Osteocyte (in vitro differentiated cells): ENCODE measurements around the gene NUP188. TPM values are rescaled to one million over a fixed set of nuclear protein-coding genes. Genes with fewer than 3 reads are reported as not detected.
A peak's percentile ranks its signal among the peaks of the same experiment; 100 is the strongest.

Experiments used
- DNase-seq: peaks from one replicate; pipeline ENCODE4 v3.0.0; 2021; ENCODE audit warnings: mixed read lengths; ENCODE audit not compliant: unreplicated experiment; ENCODE audit errors: extremely low spot score
- H3K27ac Mint-ChIP-seq: one replicate; pipeline ENCODE4 v1.8.0; 2021; ENCODE audit warnings: mild to moderate bottlenecking, mixed read lengths; ENCODE audit not compliant: unreplicated experiment
- H3K27me3 Mint-ChIP-seq: one replicate; pipeline ENCODE4 v1.8.0; 2021; ENCODE audit warnings: mixed read lengths; ENCODE audit not compliant: unreplicated experiment
- H3K36me3 Mint-ChIP-seq: one replicate; pipeline ENCODE4 v1.8.0; 2021; ENCODE audit warnings: mixed read lengths; ENCODE audit not compliant: unreplicated experiment
- H3K4me1 Mint-ChIP-seq: one replicate; pipeline ENCODE4 v1.8.0; 2021; ENCODE audit warnings: mixed read lengths; ENCODE audit not compliant: unreplicated experiment
- H3K4me3 Mint-ChIP-seq: one replicate; pipeline ENCODE4 v1.8.0; 2021; ENCODE audit warnings: mild to moderate bottlenecking, moderate library complexity, mixed read lengths; ENCODE audit not compliant: unreplicated experiment
- H3K9me3 Mint-ChIP-seq: one replicate; pipeline ENCODE4 v1.8.0; 2021; ENCODE audit warnings: mixed read lengths; ENCODE audit not compliant: unreplicated experiment
- total RNA-seq: library from RNA; stranded (reverse); gene quantifications from 2 replicates; pipeline ENCODE4 v1.2.1, GENCODE V29; 2021
- TF ChIP-seq, protein P1 (sequence below): fragments of 200-600 bp; sonication (generic); IDR thresholded peaks from 2 replicates; pipeline ENCODE4 v1.5.0; 2021; ENCODE audit warnings: antibody characterized with exemption, mild to moderate bottlenecking, moderate library complexity

NUP188 gene
- total RNA-seq, 1 donor from 2014 or later, result 44.5 TPM

DNA sequence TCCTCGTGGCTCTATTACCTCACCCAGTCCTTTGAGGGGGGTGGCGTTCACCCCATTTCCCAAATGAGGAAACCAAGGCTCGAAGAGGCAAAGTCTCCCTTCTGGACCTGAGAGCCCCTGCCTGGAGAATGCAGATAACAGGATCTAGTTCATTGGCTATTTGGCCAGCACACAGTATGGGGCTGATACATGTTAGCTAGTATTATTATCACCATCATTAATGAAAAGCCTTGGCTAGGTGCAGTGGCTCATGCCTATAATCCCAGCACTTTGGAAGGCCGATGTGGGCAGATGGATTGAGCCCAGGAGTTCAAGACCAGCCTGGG lies 76.4 kb downstream of the NUP188 start:
- Mint-ChIP-seq H3K36me3 (peaks cover 1% of the 10 kb centered on the region), H3K4me3 (no peak overlapping the region), H3K27me3 (no peaks in the 10 kb centered on the region), H3K4me1 (peaks cover 44% of the 10 kb centered on the region), H3K9me3 (no peaks in the 10 kb centered on the region), H3K27ac (peak overlapping the region; percentile 77)
- no peak for DNase-seq
- TF ChIP-seq, protein P1, sequence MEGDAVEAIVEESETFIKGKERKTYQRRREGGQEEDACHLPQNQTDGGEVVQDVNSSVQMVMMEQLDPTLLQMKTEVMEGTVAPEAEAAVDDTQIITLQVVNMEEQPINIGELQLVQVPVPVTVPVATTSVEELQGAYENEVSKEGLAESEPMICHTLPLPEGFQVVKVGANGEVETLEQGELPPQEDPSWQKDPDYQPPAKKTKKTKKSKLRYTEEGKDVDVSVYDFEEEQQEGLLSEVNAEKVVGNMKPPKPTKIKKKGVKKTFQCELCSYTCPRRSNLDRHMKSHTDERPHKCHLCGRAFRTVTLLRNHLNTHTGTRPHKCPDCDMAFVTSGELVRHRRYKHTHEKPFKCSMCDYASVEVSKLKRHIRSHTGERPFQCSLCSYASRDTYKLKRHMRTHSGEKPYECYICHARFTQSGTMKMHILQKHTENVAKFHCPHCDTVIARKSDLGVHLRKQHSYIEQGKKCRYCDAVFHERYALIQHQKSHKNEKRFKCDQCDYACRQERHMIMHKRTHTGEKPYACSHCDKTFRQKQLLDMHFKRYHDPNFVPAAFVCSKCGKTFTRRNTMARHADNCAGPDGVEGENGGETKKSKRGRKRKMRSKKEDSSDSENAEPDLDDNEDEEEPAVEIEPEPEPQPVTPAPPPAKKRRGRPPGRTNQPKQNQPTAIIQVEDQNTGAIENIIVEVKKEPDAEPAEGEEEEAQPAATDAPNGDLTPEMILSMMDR, result no peak

DNA sequence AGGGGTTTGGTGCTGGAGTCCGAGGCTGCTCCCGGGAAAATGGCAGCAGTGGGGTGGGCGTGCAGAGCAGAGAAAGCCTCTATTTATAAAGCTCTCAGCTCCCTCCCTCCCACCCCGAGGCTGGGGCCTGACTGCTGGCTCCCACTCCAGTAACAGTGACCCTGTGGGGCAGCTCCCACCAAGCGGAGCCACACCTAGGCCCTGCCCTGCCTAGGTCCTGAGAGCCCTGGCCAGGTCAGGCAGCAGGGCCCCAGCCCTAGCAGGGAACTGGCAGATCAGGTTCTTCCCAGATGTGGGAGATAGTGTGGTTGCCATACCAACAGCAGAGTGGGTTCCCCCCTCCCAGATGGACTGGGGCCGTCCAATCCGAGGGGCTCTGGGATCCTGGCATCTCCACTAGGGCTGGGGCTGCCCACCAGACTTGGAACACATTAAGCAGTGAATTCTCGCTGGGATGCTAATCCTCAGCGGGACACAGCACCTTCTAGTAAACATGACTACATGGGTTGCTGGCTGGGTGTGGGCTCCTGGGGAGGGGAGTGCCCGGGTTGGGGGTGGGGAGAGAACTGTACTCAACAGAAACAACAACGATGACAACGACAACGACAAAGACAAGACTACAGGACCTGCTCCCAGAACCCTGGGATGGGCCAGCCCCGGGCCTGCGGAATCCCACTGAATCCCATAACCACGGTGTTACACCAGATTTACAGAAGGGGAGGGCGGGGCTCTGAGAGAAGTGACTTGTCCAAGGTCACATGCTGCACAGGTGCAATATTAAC lies 79.1 kb downstream of the NUP188 start:
- H3K36me3 Mint-ChIP-seq, result no peaks in the 10 kb centered on the region
- no peaks in the 10 kb centered on the region for H3K27me3 Mint-ChIP-seq
- TF ChIP-seq, protein P1, result no peak
- peak overlapping the region; percentile 80 for H3K4me3 Mint-ChIP-seq
- H3K27ac Mint-ChIP-seq, result peak overlapping the region; percentile 79
- H3K9me3 Mint-ChIP-seq, result no peaks in the 10 kb centered on the region
- peaks cover 40% of the 10 kb centered on the region for H3K4me1 Mint-ChIP-seq
- DNase-seq, result no peak

DNA sequence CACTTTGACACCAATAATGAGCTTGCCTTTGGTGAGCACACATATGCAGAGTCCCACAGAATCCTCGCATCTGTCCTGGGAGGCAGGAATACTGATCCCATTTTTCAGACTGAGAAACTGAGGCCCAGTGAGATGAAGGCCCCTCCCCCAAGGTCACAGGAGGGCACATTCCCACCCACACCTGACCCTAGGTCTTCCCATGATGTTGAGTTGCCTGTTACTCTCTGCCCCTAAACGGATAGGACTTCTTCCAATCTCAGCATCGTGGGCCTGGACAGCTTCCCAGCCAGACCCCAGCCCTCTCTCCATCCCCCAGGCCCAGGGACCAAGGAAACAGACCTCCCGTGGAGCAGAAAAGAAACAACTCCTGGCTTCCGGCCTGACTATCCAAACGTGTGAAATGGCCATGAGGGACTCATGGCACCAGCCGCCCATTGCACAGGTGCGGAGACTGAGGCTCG lies 79.8 kb downstream of the NUP188 start:
- DNase-seq, result no peak
- peak overlapping the region; percentile 79 for H3K27ac Mint-ChIP-seq
- H3K4me3 Mint-ChIP-seq, result peak overlapping the region; percentile 80
- no peaks in the 10 kb centered on the region for H3K27me3 Mint-ChIP-seq
- H3K36me3 Mint-ChIP-seq, result no peaks in the 10 kb centered on the region
- H3K4me1 Mint-ChIP-seq, result peaks cover 35% of the 10 kb centered on the region
- TF ChIP-seq, protein P1, result no peak
- H3K9me3 Mint-ChIP-seq, result no peaks in the 10 kb centered on the region

DNA sequence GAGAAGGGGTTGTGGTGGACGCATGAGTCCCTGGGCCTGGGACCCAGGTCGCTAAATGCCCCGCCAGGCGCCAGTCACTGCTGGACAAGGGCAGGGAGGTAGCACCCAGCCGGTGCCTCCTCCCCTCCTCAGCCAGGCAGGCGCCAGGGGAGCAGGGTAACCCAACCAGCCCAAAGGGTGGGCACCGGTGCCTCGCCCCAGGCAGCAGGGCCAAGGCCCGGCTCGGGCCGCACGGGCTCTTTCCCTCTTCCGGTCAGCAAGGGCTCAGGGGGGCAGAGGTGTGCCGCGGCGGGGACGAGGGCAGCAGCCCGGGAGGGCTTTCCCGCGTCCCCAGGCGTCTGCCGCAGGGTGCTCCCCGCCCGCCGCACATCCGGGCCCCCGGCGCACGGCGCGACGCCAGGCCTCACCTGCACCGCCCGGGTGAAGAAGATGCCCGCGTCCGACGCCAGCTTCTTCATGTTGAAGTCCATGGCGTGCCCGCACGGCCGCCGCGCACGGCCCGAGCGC lies 80.2 kb downstream of the NUP188 start:
- peak overlapping the region; percentile 80 for H3K4me3 Mint-ChIP-seq
- TF ChIP-seq, protein P1, result no peak
- peak overlapping the region; percentile 79 for H3K27ac Mint-ChIP-seq
- H3K4me1 Mint-ChIP-seq, result peaks cover 30% of the 10 kb centered on the region
- no peaks in the 10 kb centered on the region for H3K27me3 Mint-ChIP-seq
- no peaks in the 10 kb centered on the region for H3K36me3 Mint-ChIP-seq
- no peak for DNase-seq
- no peaks in the 10 kb centered on the region for H3K9me3 Mint-ChIP-seq

DNA sequence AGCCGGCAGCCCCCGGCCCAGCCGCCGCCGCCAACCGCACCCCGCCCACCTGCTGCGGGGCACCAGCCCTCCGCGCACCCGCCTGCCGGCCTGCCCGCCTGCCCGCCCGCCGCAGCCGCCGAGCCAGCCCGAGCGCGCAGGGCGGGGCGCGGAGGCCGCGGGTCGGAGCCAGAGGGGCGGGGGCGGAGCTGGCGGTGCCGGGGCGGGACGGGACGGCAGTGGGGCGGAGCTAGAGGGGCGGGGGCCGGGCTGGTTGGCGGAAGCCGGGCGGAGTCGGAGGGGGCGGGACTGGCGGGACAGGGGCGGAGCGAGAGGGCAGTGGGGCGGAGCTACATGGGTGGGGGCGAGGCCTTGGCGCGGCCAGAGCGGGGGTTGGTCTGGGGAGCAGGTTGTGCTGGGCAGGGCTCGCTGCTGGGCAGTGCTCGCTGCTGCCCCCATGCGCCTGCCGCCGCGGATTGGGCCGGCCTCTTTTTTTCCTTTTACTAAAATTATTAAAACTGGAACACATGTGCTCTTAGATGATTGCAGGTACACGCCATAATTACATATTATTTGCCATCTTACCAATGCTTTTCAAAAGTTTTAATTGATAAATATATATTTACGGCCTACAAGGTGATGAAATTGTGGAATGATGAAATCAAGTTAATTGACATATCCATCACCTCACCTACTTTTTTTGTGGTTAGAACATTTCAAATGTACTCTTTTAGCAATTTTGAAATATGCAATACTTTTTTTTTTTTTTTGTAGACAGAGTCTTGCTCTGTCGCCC lies 80.9 kb downstream of the NUP188 start, which contains the start of gene SH3GLB2:
Gene SH3GLB2, minus strand, starts transcription at position 140 of the 775 bp plus-strand sequence. CDS start 177 bp downstream, outside the sequence.
- TF ChIP-seq, protein P1, result peak; percentile 93
- H3K36me3 Mint-ChIP-seq, result no peaks in the 10 kb centered on the region
- H3K4me3 Mint-ChIP-seq, result peak within 1 kb of the TSS; percentile 80
- H3K27ac Mint-ChIP-seq, result peak within 1 kb of the TSS; percentile 79
- no peaks in the 10 kb centered on the region for H3K27me3 Mint-ChIP-seq
- peaks cover 24% of the 10 kb centered on the region for H3K4me1 Mint-ChIP-seq
- no peaks in the 10 kb centered on the region for H3K9me3 Mint-ChIP-seq
- peak; percentile 100 for DNase-seq
